ENCODE results near the gene DDR2.
A peak's percentile ranks its signal among the peaks of the same experiment; 100 is the strongest.
"Not testable (repeated sequence)": the region's sequence is repeated elsewhere in the genome, so short reads cannot be mapped to it uniquely, and the experiment has no call there.

DDR2 gene

DNA sequence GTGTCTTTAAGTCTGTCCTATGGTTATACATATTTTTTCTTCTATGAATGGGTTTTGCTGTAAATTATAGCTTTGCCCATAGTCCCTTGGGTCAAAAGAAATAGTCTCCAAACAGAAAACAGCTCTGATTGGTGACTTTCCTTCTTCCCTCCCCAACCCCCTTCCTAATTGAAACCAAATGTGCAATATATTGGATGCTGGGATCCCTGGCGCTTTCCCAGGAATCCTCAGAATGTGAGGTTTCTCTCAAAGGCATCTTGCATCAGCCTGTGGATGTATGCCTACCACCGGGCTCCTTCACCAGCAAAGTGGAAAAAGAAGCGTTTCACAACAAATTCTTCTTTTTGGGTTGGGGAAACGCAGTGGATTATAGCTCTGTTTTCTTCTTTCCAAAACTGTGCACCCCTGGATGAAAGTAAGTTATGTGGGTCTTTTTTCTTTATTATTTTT is at the start of gene DDR2:
DDR2 (plus strand) TSS at position 248 of the 450 bp plus-strand sequence. CDS start 86,600 bp downstream, outside the sequence.
- peak within 1 kb of the TSS; percentile 70 for H3K4me3 ChIP-seq
- no peak for DNase-seq (ENCODE audit: low spot score)
- TF ChIP-seq, protein P1, sequence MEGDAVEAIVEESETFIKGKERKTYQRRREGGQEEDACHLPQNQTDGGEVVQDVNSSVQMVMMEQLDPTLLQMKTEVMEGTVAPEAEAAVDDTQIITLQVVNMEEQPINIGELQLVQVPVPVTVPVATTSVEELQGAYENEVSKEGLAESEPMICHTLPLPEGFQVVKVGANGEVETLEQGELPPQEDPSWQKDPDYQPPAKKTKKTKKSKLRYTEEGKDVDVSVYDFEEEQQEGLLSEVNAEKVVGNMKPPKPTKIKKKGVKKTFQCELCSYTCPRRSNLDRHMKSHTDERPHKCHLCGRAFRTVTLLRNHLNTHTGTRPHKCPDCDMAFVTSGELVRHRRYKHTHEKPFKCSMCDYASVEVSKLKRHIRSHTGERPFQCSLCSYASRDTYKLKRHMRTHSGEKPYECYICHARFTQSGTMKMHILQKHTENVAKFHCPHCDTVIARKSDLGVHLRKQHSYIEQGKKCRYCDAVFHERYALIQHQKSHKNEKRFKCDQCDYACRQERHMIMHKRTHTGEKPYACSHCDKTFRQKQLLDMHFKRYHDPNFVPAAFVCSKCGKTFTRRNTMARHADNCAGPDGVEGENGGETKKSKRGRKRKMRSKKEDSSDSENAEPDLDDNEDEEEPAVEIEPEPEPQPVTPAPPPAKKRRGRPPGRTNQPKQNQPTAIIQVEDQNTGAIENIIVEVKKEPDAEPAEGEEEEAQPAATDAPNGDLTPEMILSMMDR (IDR thresholded peaks at IDR 0.05): no peak
- peak within 1 kb of the TSS; percentile 86 to 88 for H3K27ac ChIP-seq

DNA sequence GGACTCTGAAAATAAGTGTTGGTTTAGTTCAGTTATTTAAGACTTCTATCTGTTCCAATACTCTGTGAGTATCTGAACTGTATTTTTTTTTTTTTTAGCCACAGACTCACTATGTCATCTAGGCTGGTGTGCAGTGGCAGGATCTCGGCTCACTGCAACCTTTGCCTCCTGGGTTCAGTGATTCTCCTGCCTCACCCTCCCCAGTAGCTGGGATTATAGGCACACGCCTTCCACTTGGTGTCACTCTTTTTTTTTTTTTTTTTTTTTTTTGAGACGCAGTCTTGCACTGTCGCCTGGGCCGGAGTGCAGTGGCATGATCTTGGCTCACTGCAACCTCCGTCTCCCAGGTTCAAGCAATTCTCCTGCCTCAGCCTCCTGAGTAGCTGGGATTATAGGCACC is 49.4 kb upstream of the DDR2 start:
- DNase-seq (ENCODE audit: low spot score); H3K27ac ChIP-seq; H3K4me3 ChIP-seq: not testable (repeated sequence)

DNA sequence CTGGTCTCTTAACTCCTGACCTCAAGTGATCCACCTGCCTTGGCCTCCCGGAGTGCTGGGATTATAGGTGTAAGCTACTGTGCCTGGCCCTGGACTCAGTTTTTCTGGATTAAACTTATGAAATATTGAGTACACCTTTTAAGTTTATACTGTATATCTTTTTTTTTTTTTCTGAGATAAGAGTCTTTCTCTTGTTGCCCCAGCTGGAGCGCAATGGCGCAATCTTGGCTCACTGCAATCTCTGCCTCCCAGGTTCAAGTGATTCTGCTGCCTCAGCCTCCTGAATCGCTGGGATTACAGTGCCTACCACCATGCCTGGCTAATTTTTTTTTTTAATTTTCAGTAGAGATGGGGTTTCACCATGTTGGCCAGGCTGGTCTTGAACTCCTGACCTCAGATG is 47.2 kb upstream of the DDR2 start:
- not testable (repeated sequence) for H3K27ac ChIP-seq; H3K4me3 ChIP-seq; DNase-seq (ENCODE audit: low spot score)

DNA sequence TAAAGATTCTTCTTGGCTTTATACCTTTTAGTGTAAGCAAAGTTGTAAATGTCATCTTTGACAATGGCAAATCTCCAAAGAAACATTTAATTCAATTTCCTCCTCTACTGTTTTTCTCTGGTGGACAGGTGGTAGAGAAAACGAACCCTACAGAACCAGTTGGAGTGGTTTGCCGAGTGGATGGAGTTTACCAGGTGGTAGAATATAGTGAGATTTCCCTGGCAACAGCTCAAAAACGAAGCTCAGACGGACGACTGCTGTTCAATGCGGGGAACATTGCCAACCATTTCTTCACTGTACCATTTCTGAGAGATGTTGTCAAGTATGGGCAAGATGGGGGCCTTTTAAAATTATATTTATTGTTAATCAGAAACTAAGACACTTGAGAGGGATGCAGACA is 44.9 kb upstream of the DDR2 start:
- TF ChIP-seq, protein P1 (IDR thresholded peaks at IDR 0.05): no peak
- Histone ChIP-seq H3K27ac (no peak overlapping the region), H3K4me3 (no peak overlapping the region)
- no peak for DNase-seq (ENCODE audit: low spot score)

DNA sequence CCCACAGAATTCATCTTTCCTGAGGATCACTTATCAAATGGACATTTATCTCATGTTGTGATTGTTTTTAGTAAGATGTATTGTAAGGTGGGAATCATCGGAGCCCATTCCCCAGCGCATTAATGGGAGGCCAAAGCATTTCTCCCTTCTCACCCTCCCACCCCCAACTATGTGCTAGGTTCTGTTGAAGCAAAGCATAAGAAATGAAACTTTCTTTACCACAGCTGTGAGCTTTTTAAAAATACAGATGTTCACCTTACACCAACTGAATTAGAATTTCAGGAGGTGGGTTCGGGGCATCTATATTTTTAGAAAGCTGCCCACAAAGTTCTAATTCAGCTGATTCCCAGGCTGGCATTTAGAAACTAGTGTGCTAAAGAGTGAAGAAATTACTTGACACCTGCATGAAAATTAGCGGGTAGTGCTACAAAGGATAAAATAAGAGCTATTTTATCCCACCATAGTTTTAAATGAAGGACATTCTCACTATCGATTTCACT is 44.5 kb upstream of the DDR2 start:
- DNase-seq (ENCODE audit: low spot score): no peak
- H3K27ac ChIP-seq: no peak overlapping the region
- TF ChIP-seq, protein P1 (IDR thresholded peaks at IDR 0.05): no peak
- no peak overlapping the region for H3K4me3 ChIP-seq

DNA sequence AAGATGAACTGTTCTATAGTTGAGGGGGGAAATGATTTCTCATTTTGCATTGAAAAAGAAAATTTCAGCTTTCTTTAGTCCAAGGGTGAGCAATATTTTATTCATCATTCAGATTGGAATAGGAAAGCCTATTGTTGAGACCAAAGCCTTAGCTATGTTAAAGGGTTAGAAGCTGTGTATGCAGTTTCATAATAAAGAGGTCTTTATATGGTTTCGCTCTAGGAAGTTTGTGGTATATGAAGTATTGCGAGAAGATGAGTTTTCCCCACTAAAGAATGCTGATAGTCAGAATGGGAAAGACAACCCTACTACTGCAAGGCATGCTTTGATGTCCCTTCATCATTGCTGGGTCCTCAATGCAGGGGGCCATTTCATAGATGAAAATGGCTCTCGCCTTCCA is 42.2 kb upstream of the DDR2 start:
- Histone ChIP-seq H3K27ac (no peak overlapping the region), H3K4me3 (no peak overlapping the region)
- TF ChIP-seq, protein P1 (IDR thresholded peaks at IDR 0.05): no peak
- DNase-seq (ENCODE audit: low spot score): no peak

DNA sequence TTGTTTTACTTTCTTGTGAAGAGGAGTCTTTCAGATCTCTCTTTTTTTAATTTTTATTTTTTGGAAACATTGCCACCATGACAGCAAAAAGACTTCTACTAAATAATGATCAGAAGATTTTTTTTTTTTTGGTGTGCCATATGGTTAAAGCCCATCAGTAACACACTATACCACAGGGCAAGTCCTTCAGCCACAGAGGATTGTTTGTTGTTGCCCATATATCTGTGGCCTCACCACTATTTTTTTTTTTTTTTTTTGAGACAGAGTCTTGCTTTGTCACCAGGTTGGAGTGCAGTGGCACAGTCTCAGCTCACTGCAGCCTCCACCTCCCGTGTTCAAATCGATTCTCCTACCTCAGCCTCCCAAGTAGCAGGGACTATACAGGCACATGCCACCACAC is 41.6 kb upstream of the DDR2 start:
- no peak overlapping the region for H3K4me3 ChIP-seq
- H3K27ac ChIP-seq: no peak overlapping the region
- TF ChIP-seq, protein P1 (IDR thresholded peaks at IDR 0.05): no peak
- DNase-seq (ENCODE audit: low spot score): no peak

DNA sequence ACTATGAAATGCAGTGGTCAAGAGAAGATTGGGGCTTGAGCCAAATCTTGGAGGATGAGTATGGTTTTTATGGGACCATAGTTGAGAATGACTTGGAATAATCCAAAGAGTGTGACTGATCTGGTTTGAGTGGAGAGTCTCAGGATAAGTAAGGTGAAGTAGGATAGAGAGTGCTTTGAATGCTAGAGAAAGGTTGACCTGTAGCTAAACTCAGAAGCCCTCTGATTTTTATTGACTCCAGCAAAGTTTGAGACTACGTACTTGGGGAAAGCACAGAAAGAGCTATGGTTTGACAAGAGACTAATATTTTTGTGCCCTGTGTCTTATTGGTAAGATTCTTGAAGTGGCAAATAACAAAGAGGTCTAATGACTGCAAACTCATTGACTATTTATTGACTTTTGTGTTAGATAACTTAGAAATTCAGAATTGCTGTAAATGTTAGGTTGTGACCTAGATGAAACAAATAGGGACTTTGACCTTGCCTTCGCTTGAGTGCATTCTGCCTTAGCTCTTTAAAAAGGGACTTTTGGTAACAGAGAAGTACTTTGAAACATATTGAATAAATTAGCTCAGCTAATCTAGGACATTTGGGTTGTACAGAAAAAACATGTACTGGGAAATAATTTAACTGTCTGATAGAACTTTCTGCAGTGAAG is 35.6 kb upstream of the DDR2 start:
- no peak overlapping the region for H3K4me3 ChIP-seq
- DNase-seq (ENCODE audit: low spot score): no peak
- TF ChIP-seq, protein P1 (IDR thresholded peaks at IDR 0.05): no peak
- H3K27ac ChIP-seq: no peak overlapping the region

All from coronary artery (tissue), 2 donors.